ENCODE measurements around the gene ARHGEF18.
"Not testable (repeated sequence)": the region's sequence is repeated elsewhere in the genome, so short reads cannot be mapped to it uniquely, and the experiment has no call there.

The ARHGEF18 gene

DNA sequence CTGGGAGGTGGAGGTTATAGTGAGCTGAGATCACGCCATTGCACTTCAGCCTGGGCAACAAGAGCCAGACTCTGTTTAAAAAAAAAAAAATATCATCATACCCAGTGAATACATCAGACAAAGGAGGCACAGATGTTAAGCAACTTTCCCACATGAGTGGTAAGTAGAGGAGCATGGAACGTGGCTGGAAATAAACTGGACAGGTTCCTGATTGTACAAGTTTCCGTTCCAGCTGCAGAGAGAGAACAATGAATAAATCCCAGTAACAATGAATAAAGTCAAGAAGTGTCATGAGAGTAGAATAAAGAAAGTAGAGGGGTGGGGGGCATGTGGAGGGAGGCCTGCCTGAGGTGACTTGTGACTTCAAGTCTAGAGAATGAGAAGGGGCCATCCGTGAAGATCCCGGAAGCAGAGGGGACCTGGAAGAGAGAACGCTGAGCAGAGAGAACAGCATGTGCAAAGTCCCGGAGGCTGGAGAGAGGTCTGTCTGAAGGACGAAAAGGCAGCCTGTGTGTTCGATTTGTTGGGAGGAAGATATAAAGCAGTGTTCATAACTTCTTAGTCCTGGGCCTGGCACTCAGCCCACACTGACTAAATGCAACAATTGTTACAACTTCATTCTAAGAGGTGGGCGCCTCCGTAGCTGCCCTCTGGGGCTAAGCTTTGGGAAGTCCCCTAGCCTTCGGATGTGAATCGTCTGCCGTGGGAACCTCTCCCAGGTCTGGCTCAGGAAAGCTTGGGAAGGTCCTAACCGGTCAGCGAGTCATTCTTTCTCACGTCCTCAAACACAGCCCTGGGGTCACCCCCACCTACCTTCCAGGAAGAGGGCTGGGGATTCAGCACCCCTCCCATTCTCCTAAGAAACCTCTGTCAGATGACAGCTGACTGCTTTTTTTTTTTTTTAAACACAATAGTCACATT, 15.3 kb upstream of the ARHGEF18 start:
- TF ChIP-seq CTCF (IDR thresholded peaks at IDR 0.05; ENCODE audit: control insufficient read depth, extremely low read depth, insufficient read depth): no peak
- no peak overlapping the region for H3K4me3 ChIP-seq (ENCODE audit: low read depth, low read length)
- no peak for DNase-seq (ENCODE audit: low read depth)

DNA sequence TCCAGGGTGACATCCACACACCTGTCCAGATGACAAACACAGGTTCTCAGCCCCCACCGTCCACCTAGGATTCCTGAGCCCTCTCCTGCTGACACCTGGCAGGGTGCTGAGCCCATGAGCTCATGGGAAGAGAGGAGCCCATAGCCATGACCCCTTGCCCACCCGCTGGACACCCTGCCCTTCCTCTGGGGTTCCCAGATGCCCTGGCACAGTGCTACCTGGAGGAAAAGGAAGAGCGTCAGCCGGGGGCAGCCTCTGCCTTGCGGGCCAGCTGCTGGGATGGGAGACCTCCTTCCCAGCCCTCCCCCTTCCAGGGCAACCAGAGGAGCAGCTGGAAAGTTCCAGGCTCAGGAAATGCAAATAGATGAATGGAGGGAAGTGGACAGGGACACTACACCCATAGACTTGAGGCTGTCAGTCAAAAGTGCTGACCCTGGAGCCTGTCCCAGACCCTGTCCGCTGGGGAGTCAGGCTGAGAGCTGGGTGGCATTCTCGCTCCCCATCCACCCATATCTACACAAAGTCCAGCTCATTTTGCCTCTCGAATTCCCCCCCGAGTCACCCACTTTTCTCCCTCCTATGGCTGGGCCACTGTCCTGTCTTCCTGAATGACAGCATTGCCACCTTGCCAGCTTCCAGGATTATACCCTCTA, 12.3 kb upstream of the ARHGEF18 start:
- H3K4me3 ChIP-seq (ENCODE audit: low read depth, low read length): no peak overlapping the region
- no peak for TF ChIP-seq CTCF (IDR thresholded peaks at IDR 0.05; ENCODE audit: control insufficient read depth, extremely low read depth, insufficient read depth)

DNA sequence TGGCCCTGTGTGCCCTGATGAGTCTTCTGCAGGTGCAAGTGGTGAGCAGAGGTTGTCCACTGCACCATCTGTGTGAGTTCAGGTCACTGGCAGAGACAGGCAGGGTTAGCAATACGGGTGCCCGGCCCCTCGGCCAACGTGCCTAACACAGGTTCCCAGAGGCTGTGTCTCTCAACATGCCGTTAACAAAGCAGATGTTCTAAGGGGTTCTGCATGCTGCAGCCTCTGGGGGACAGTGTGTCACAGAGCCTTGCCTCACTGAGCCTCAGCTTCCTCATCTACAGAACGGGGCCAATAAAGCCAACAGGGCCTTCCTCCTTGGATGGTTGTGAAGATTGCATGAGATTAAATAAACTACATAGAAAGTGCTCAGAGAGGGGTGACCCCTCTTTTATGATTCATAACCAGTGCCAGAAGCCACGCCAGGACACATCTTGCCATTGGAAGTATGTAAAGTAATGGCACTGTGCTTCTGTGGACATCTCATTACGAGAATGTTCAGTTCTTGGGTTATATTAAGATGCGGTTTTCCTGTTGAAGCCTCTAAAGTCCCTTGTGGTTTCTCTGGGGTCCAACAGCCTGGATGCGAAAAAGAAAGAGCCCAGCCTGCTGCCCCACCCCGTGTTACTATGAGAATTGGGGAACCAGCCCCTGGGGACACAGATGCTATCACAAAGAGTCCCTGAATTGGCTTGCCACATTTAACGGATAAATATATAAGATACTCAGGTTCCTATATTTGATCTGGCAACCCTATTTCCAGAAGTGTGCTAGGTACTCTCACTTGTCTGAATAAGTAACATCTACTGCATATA, 11.2 kb upstream of the ARHGEF18 start:
- H3K4me3 ChIP-seq (ENCODE audit: low read depth, low read length): no peak overlapping the region
- TF ChIP-seq CTCF (IDR thresholded peaks at IDR 0.05; ENCODE audit: control insufficient read depth, extremely low read depth, insufficient read depth): no peak
- DNase-seq (ENCODE audit: low read depth): no peak

More for the DNA sequence above, 12.3 kb upstream of the ARHGEF18 start:
- no peak for DNase-seq (ENCODE audit: low read depth)

DNA sequence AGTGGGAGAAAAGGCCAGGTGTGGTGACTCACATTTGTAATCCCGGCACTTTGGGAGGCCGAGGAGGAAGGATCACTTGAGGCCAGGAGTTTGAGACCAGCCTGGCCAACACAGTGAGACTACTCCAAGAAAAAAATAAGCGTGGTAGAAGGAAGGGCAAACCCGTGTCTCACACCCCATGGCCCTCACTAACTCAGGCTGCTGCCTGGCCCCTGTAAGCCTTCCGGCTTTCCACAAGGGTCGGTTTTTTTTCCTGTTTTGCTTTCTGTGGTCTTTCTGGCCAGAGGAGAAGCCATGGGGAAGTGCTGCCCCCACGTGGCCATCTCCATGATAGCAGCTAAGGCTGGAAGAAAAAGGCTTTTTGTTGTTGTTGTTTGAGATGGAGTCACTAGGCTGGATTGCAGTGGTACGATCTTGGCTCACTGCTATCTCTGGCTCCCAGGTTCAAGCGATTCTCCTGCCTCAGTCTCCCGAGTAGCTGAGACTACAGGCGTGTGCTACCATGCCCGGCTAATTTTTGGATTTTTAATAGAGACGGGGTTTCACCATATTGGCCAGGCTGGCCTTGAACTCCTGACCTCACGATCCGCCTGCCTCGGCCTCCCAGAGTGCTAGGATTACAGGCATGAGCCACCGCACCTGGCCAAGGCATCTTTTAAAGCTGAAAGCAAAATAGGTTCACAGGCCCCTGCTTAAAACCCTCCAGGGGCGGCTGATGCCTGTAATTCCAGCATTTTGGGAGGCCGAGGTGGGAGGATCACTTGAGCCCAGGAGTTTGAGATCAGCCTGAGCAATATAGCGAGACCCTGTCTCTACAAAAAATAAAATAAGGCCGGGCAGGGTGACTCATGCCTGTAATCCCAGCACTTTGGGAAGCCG, 7.5 kb upstream of the ARHGEF18 start:
- peak; percentile 28 for DNase-seq (ENCODE audit: low read depth)
- H3K4me3 ChIP-seq (ENCODE audit: low read depth, low read length): no peak overlapping the region
- peak; percentile 97 for TF ChIP-seq CTCF (IDR thresholded peaks at IDR 0.05; ENCODE audit: control insufficient read depth, extremely low read depth, insufficient read depth)

DNA sequence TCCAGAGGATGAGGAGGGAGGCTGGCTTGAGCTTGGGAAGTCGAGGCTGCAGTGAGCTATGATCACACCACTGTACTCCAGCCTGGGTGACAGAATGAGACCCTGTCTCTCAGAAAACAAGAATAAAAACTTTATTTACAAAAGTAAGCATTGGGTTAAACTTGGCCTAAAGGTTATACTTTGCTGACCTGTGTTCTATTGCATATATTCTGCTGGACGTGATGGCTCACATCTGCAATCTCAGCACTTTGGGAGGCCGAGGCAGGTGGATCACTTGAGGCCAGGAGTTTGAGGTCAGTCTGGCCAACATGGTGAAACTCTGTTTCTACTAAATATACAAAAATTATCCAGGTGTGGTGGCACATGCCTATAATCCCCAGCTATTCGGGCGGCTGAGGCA, 6.6 kb upstream of the ARHGEF18 start:
- no peak for TF ChIP-seq CTCF (IDR thresholded peaks at IDR 0.05; ENCODE audit: control insufficient read depth, extremely low read depth, insufficient read depth)
- no peak for DNase-seq (ENCODE audit: low read depth)
- H3K4me3 ChIP-seq (ENCODE audit: low read depth, low read length): no peak overlapping the region

DNA sequence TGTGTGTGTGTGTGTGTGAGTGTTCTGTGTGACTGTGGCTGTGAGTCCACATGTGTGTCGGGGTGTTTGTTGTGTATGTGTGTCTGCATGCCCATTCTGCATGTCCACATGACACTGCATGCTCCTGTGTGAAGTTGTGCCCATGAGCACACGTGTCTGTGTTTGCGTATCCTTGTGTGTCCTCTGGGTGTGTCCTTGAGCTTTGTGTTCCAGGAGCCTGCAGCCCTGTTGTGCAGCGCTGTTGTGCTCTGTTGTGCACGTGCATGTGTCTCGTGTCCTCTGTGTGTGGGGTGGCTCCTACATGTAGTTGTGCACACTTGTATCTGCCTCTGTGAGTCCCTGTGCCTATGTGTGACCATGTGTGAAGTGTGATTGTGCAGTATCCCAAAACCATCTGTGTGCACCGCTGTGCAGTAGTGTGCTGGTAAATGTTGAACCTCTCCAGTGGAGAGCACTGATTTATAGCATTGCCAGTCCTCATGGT, 2.2 kb upstream of the ARHGEF18 start:
- no peak for DNase-seq (ENCODE audit: low read depth)
- no peak overlapping the region for H3K4me3 ChIP-seq (ENCODE audit: low read depth, low read length)
- no peak for TF ChIP-seq CTCF (IDR thresholded peaks at IDR 0.05; ENCODE audit: control insufficient read depth, extremely low read depth, insufficient read depth)

GRCh38 chr19:7346997-7347396, 1.7 kb upstream of the ARHGEF18 start:
- not testable (repeated sequence) for DNase-seq (ENCODE audit: low read depth); H3K4me3 ChIP-seq (ENCODE audit: low read depth, low read length)

All from LNCaP clone FGC (cell line).